HCT116 (cell line): Measurements from ENCODE around the gene TADA3. TPM values are rescaled to one million over a fixed set of nuclear protein-coding genes. Genes with fewer than 3 reads are reported as not detected.

Source experiments
- ATAC-seq: fragments of 200-7000 bp; cut with Tn5 transposase; 2 replicates; pipeline ENCODE4 v1.9.1; 2020; ENCODE audit warnings: mild to moderate bottlenecking, moderate library complexity
- BruUV-seq: library from RNA; stranded (reverse); fragments of 400-500 nt; replicated peaks from 2 replicates; lab custom pipeline; 2021; lab: Mats Ljungman, UMichigan
- CTCF ChIA-PET: fragments of 300-600 bp; sonication (Branson Sonifier 250); formaldehyde crosslinking; loops from one replicate; lab custom pipeline; 2021; ENCODE audit warnings: antibody characterized with exemption; lab: Charles Lee
- POLR2A ChIA-PET: fragments of 300-600, 350-600 bp; sonication (Branson Sonifier 250); formaldehyde crosslinking; loops from one replicate; lab custom pipeline; 2021; ENCODE audit warnings: antibody characterized with exemption; lab: Charles Lee
- RAD21 ChIA-PET, 2 experiments: fragments of 300-600 bp; sonication (Branson Sonifier 250); formaldehyde crosslinking; loops; one replicate each; lab custom pipeline; 2023; ENCODE audit warnings: low total read pairs in 2 of 2; ENCODE audit not compliant: uncharacterized antibody in 2 of 2, unreplicated experiment in 2 of 2, low non-redundant PET in 1 of 2; lab: Charles Lee
- DNase-seq: peaks from one replicate; pipeline ENCODE4 v3.0.0-alpha.2; 2010; ENCODE audit warnings: low read depth, low spot score
- H2AFZ ChIP-seq: fragments of 200-600 bp; shearing (Covaris generic), sonication (generic); 2 replicates; pipeline ENCODE4 v1.6.1; 2017; ENCODE audit warnings: low read depth, mixed run types, mixed read lengths, antibody characterized with exemption, low read length; ENCODE audit not compliant: poor library complexity, severe bottlenecking
- H3K27ac ChIP-seq: 2 replicates; pipeline ENCODE4 v1.5.1; 2012; ENCODE audit warnings: low read depth, low read length
- H3K27me3 ChIP-seq: fragments of 200-600 bp; sonication (generic); 2 replicates; pipeline ENCODE4 v1.6.1; 2016; ENCODE audit warnings: mixed run types, low read length, mixed read lengths; ENCODE audit not compliant: insufficient read depth
- H3K36me3 ChIP-seq, 2 experiments: fragments of 200-500 bp in 1 of 2; fragments of 200-600 bp in 1 of 2; sonication (Bioruptor generic) in 1 of 2; sonication (generic) in 1 of 2; 2 replicates each; pipeline versions ENCODE4 v1.5.1 to v1.6.1; 2014 to 2016; ENCODE audit warnings: low read length in 2 of 2, inconsistent platforms in 1 of 2, mixed read lengths in 1 of 2, mixed run types in 1 of 2; ENCODE audit not compliant: insufficient read depth in 2 of 2, control insufficient read depth in 1 of 2
- H3K4me1 ChIP-seq, 2 experiments: fragments of 200-600 bp in 1 of 2; sonication (generic) in 1 of 2; 2 replicates each; pipeline versions ENCODE4 v1.5.1 to v1.6.1; 2012 to 2017; ENCODE audit warnings: low read length in 2 of 2, inconsistent platforms in 1 of 2, mild to moderate bottlenecking in 1 of 2, mixed read lengths in 1 of 2, mixed run types in 1 of 2, moderate library complexity in 1 of 2; ENCODE audit not compliant: insufficient read depth in 2 of 2, control insufficient read depth in 1 of 2
- H3K4me2 ChIP-seq: fragments of 200-600 bp; sonication (generic); 2 replicates; pipeline ENCODE4 v1.6.1; 2017; ENCODE audit warnings: mixed run types, low read length, mixed read lengths
- H3K4me3 ChIP-seq, 2 experiments: fragments of 200-600 bp in 1 of 2; sonication (generic) in 1 of 2; replicated peaks in 1 of 2; 2 replicates each; pipeline ENCODE4 v1.5.1; 2011 to 2016; ENCODE audit warnings: low read length in 2 of 2, control low read depth in 1 of 2, low read depth in 1 of 2, mild to moderate bottlenecking in 1 of 2, mixed read lengths in 1 of 2, mixed run types in 1 of 2
- H3K79me2 ChIP-seq: fragments of 200-600 bp; sonication (generic); 2 replicates; pipeline ENCODE4 v1.6.1; 2017; ENCODE audit warnings: mild to moderate bottlenecking, mixed run types, low read length, moderate library complexity, mixed read lengths; ENCODE audit not compliant: insufficient read depth
- H3K9ac ChIP-seq: fragments of 200-600 bp; sonication (generic); 2 replicates; pipeline ENCODE4 v1.6.1; 2016; ENCODE audit warnings: low read length, mixed read lengths
- H3K9me2 ChIP-seq: fragments of 200-600 bp; sonication (generic), shearing (Covaris generic); 2 replicates; pipeline ENCODE4 v1.6.1; 2017; ENCODE audit warnings: mixed run types, mild to moderate bottlenecking, moderate library complexity; ENCODE audit not compliant: insufficient read depth
- H3K9me3 ChIP-seq, 2 experiments: fragments of 200-500 bp in 1 of 2; fragments of 200-600 bp in 1 of 2; sonication (Bioruptor generic) in 1 of 2; sonication (generic) in 1 of 2; 2 replicates each; pipeline ENCODE4 v1.6.1; 2014 to 2017; ENCODE audit warnings: low read length in 2 of 2, mixed read lengths in 2 of 2, inconsistent platforms in 1 of 2, low read depth in 1 of 2, mild to moderate bottlenecking in 1 of 2, mixed run types in 1 of 2, moderate library complexity in 1 of 2; ENCODE audit not compliant: control insufficient read depth in 1 of 2, insufficient read depth in 1 of 2
- H4K20me1 ChIP-seq: fragments of 200-600 bp; sonication (generic), shearing (Covaris generic); 2 replicates; pipeline ENCODE4 v1.6.1; 2017; ENCODE audit warnings: mixed run types, mild to moderate bottlenecking, moderate library complexity; ENCODE audit not compliant: insufficient read depth
- EGR1 ChIP-seq: IDR thresholded peaks from 2 replicates; pipeline ENCODE4 v1.6.1; 2012; ENCODE audit warnings: low read depth
- ELF1 ChIP-seq: IDR thresholded peaks from 2 replicates; pipeline ENCODE4 v1.6.1; 2012; ENCODE audit warnings: low read depth, borderline replicate concordance
- EZH2 ChIP-seq: fragments of 200-600 bp; sonication (generic); IDR thresholded peaks from 2 replicates; pipeline ENCODE4 v1.6.1; 2017; ENCODE audit warnings: antibody characterized with exemption, mixed run types
- JUND ChIP-seq: IDR thresholded peaks from 2 replicates; pipeline ENCODE4 v1.6.1; 2012
- MAX ChIP-seq: IDR thresholded peaks from 2 replicates; pipeline ENCODE4 v1.6.1; 2012
- POLR2A ChIP-seq: IDR thresholded peaks from 2 replicates; pipeline ENCODE4 v1.7.0; 2011; ENCODE audit warnings: borderline replicate concordance; ENCODE audit not compliant: insufficient read depth, insufficient read length; ENCODE audit errors: extremely low read depth
- POLR2AphosphoS5 ChIP-seq: IDR thresholded peaks from 2 replicates; pipeline ENCODE4 v1.6.1; 2011; ENCODE audit warnings: mild to moderate bottlenecking, low read depth, low read length, moderate library complexity
- RAD21 ChIP-seq: IDR thresholded peaks from 2 replicates; pipeline ENCODE4 v1.6.1; 2012; ENCODE audit warnings: low read depth, mild to moderate bottlenecking
- REST ChIP-seq: IDR thresholded peaks from 2 replicates; pipeline ENCODE4 v1.6.1; 2012; ENCODE audit warnings: low read depth
- SIN3A ChIP-seq: IDR thresholded peaks from 2 replicates; pipeline ENCODE4 v1.6.1; 2012; ENCODE audit warnings: low read depth
- TCF7L2 ChIP-seq: IDR thresholded peaks from 2 replicates; pipeline ENCODE4 v1.7.0; 2011; ENCODE audit warnings: borderline replicate concordance, inconsistent platforms; ENCODE audit not compliant: insufficient read depth, insufficient read length; ENCODE audit errors: extremely low read depth
- YY1 ChIP-seq: IDR thresholded peaks from 2 replicates; pipeline ENCODE4 v1.6.1; 2011; ENCODE audit warnings: low read length, low read depth, moderate library complexity, mild to moderate bottlenecking; ENCODE audit not compliant: insufficient replicate concordance; ENCODE audit errors: extremely low read depth
- ZFX ChIP-seq: fragments of 450-650 bp; IDR thresholded peaks from 2 replicates; pipeline ENCODE4 v1.6.1; 2017
- ZNF274 ChIP-seq: fragments of 200-500 bp; sonication (Bioruptor generic); IDR thresholded peaks from 2 replicates; pipeline ENCODE4 v1.6.1; 2014; ENCODE audit warnings: mild to moderate bottlenecking, low read depth, low read length, inconsistent platforms
- intact Hi-C: fragments of 100-400 bp; cut with micrococcal nuclease; formaldehyde crosslinking; loops from 2 replicates; pipeline ENCODE4 v1.10.0; 2022
- total RNA-seq: library from RNA; stranded (reverse); gene quantifications from one replicate; pipeline ENCODE4 v1.2.1, GENCODE V29; 2021; ENCODE audit not compliant: unreplicated experiment
- TF ChIP-seq, protein P1 (sequence below): IDR thresholded peaks from 2 replicates; pipeline ENCODE4 v1.6.1; 2012

TADA3 gene
- total RNA-seq, 1 experiment from 2014 or later, result 72.0 TPM

GRCh38 chr3:9786209-9786739 lies 6.0 kb downstream of the TADA3 start (continued):
- no peak for TF ChIP-seq REST
- no peak for TF ChIP-seq RAD21
- no peak for TF ChIP-seq SIN3A
- no peak for TF ChIP-seq ZNF274
- TF ChIP-seq POLR2AphosphoS5, result no peak
- no peak for TF ChIP-seq ZFX
- TF ChIP-seq, protein P1, sequence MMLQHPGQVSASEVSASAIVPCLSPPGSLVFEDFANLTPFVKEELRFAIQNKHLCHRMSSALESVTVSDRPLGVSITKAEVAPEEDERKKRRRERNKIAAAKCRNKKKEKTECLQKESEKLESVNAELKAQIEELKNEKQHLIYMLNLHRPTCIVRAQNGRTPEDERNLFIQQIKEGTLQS, result no peak
- no peak for TF ChIP-seq YY1
- TF ChIP-seq ELF1, result no peak
- no peak for TF ChIP-seq EZH2

DNA sequence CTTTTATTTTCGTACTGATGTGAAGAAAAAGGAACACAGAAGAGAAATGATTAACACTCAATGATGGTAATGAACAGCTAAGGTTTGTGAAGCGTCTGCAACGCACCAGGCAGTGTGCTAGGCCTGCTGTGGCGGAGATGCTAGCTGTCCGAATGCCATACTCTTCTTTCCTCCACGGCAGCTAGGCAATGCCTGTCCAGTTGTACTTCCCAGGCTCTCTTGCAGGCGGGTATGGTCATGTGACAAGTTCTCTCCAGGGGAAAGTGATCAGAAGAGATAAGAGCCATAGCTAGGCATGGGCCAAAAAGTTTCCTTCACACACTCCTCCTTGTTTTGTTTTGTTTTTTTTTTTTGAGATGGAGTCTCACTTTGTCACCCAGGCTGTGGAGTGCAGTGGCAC lies 6.7 kb downstream of the TADA3 start:
- Histone ChIP-seq H3K9me2 (no peaks in the 10 kb centered on the region), H3K4me3 (no peak overlapping the region), H3K79me2 (no peaks in the 10 kb centered on the region), H3K27ac (no peak overlapping the region), H3K27me3 (no peaks in the 10 kb centered on the region), H3K9ac (no peak overlapping the region), H3K36me3 (peaks cover 15 to 24% of the 10 kb centered on the region in 2 experiments; a peak in 3 of 4 replicates), H2AFZ (no peak overlapping the region), H4K20me1 (no peaks in the 10 kb centered on the region), H3K4me1 (no peaks in the 10 kb centered on the region), H3K9me3 (no peaks in the 10 kb centered on the region), H3K4me2 (no peak overlapping the region)
- ChIA-PET CTCF (interaction anchor here (0.7 kb wide), 1 partner anchor 535 kb away, joined by 3 read pairs; the partner anchor contains the start of gene SEC13), POLR2A (no interaction called here), RAD21 (no interaction called here)
- intact Hi-C loops, result no loop called here
- TF ChIP-seq JUND, result no peak
- TF ChIP-seq YY1, result no peak
- TF ChIP-seq POLR2A, result no peak
- no peak for TF ChIP-seq EGR1
- TF ChIP-seq RAD21, result no peak
- TF ChIP-seq POLR2AphosphoS5, result no peak
- no peak for TF ChIP-seq ZFX
- TF ChIP-seq ZNF274, result no peak
- TF ChIP-seq MAX, result no peak
- no peak for TF ChIP-seq TCF7L2
- TF ChIP-seq ELF1, result no peak
- no TSS peak for BruUV-seq
- ATAC-seq (no peak), DNase-seq (no peak)
